ENCODE results near the gene CPNE5.
A peak's percentile ranks its signal among the peaks of the same experiment; 100 is the strongest.

The CPNE5 gene

GRCh38 chr6:36852481-36853147 is 13.4 kb upstream of the CPNE5 start:
- Histone ChIP-seq H3K4me1 (peaks cover 29% of the 10 kb centered on the region), H3K9me3 (no peaks in the 10 kb centered on the region), H3K36me3 (peaks cover 38% of the 10 kb centered on the region), H3K27me3 (no peaks in the 10 kb centered on the region), H3K4me3 (ENCODE audit: low read depth, low read length) (no peak overlapping the region)
- peak; percentile 42 for DNase-seq
- no peak for TF ChIP-seq CTCF (IDR thresholded peaks at IDR 0.05; ENCODE audit: low read depth, low read length)

GRCh38 chr6:36851626-36852025 is 12.4 kb upstream of the CPNE5 start:
- H3K4me3 ChIP-seq (ENCODE audit: low read depth, low read length): no peak overlapping the region
- peaks cover 29% of the 10 kb centered on the region for H3K4me1 ChIP-seq

GRCh38 chr6:36851149-36851614 is 11.9 kb upstream of the CPNE5 start:
- DNase-seq: peak; percentile 48
- H3K36me3 ChIP-seq: peaks cover 38% of the 10 kb centered on the region

More at GRCh38 chr6:36851626-36852025, 12.4 kb upstream of the CPNE5 start:
- Histone ChIP-seq H3K36me3 (peaks cover 38% of the 10 kb centered on the region), H3K27me3 (no peaks in the 10 kb centered on the region), H3K9me3 (no peaks in the 10 kb centered on the region)
- TF ChIP-seq CTCF (IDR thresholded peaks at IDR 0.05; ENCODE audit: low read depth, low read length): no peak
- DNase-seq: no peak

GRCh38 chr6:36850021-36850420 is 10.8 kb upstream of the CPNE5 start:
- DNase-seq: peak; percentile 49
- H3K4me1 ChIP-seq: peaks cover 30% of the 10 kb centered on the region
- H3K27me3 ChIP-seq: no peaks in the 10 kb centered on the region
- H3K9me3 ChIP-seq: no peaks in the 10 kb centered on the region
- TF ChIP-seq CTCF (IDR thresholded peaks at IDR 0.05; ENCODE audit: low read depth, low read length): no peak
- H3K4me3 ChIP-seq (ENCODE audit: low read depth, low read length): no peak overlapping the region
- H3K36me3 ChIP-seq: peaks cover 26% of the 10 kb centered on the region

More at GRCh38 chr6:36851149-36851614, 11.9 kb upstream of the CPNE5 start:
- peak; percentile 87 for TF ChIP-seq CTCF (IDR thresholded peaks at IDR 0.05; ENCODE audit: low read depth, low read length)
- Histone ChIP-seq H3K4me1 (peaks cover 29% of the 10 kb centered on the region), H3K27me3 (no peaks in the 10 kb centered on the region), H3K4me3 (ENCODE audit: low read depth, low read length) (no peak overlapping the region), H3K9me3 (no peaks in the 10 kb centered on the region)

GRCh38 chr6:36848658-36849441 is 9.6 kb upstream of the CPNE5 start:
- Histone ChIP-seq H3K9me3 (no peaks in the 10 kb centered on the region), H3K27me3 (no peaks in the 10 kb centered on the region), H3K4me3 (ENCODE audit: low read depth, low read length) (peak overlapping the region; percentile 48), H3K4me1 (peaks cover 40% of the 10 kb centered on the region), H3K36me3 (peaks cover 15% of the 10 kb centered on the region)
- TF ChIP-seq CTCF (IDR thresholded peaks at IDR 0.05; ENCODE audit: low read depth, low read length): no peak
- DNase-seq: peak; percentile 79

- DNase-seq: no peak
- no peaks in the 10 kb centered on the region for H3K27me3 ChIP-seq
- no peak for TF ChIP-seq CTCF (IDR thresholded peaks at IDR 0.05; ENCODE audit: low read depth, low read length)
- H3K9me3 ChIP-seq: no peaks in the 10 kb centered on the region
- H3K4me1 ChIP-seq: peaks cover 37% of the 10 kb centered on the region
- H3K4me3 ChIP-seq (ENCODE audit: low read depth, low read length): no peak overlapping the region
- peaks cover 7% of the 10 kb centered on the region; the same call in 1 of the 2 replicates for H3K36me3 ChIP-seq
Measured at GRCh38 chr6:36847991-36848390, 8.7 kb upstream of the CPNE5 start.
